Sigmoid colon (tissue), 4 donors: ENCODE data around the gene LGALS1.

ENCODE experiments used
- CTCF ChIP-seq, 4 experiments: fragments of 450-650 bp in 3 of 4; fragments of 200-600 bp in 1 of 4; IDR thresholded peaks; one replicate each; pipeline ENCODE4 v1.5.1; 2016 to 2019; ENCODE audit warnings: antibody characterized with exemption in 4 of 4, mild to moderate bottlenecking in 3 of 4, moderate library complexity in 2 of 4
- POLR2A ChIP-seq, 2 donors: fragments of 450-650 bp; IDR thresholded peaks; one replicate each; pipeline ENCODE4 v1.6.1; 2016; ENCODE audit warnings: antibody characterized with exemption in 2 of 2, mild to moderate bottlenecking in 2 of 2, moderate library complexity in 2 of 2
- POLR2AphosphoS5 ChIP-seq, 4 donors: sonication (generic); formaldehyde crosslinking; IDR thresholded peaks; one replicate each; pipeline ENCODE4 v1.6.1; 2017; ENCODE audit warnings: antibody characterized with exemption in 4 of 4

- TF ChIP-seq CTCF (IDR thresholded peaks at IDR 0.05) (no peak), POLR2A (IDR thresholded peaks at IDR 0.05) (no peak), POLR2AphosphoS5 (IDR thresholded peaks at IDR 0.05) (no peak)
Observed at GRCh38 chr22:37692627-37693285, 17.3 kb downstream of the LGALS1 start.
